ENCODE data around the gene GSK3A. TPM values are rescaled to one million over a fixed set of nuclear protein-coding genes. Genes with fewer than 3 reads are reported as not detected.

Gene GSK3A
- total and polyA plus RNA-seq, 9 of the 15 experiments (the other 6 are each of a cell fraction or from before 2014, with no cell fraction given): 0.62 to 90.7 (median 33.3) TPM

DNA sequence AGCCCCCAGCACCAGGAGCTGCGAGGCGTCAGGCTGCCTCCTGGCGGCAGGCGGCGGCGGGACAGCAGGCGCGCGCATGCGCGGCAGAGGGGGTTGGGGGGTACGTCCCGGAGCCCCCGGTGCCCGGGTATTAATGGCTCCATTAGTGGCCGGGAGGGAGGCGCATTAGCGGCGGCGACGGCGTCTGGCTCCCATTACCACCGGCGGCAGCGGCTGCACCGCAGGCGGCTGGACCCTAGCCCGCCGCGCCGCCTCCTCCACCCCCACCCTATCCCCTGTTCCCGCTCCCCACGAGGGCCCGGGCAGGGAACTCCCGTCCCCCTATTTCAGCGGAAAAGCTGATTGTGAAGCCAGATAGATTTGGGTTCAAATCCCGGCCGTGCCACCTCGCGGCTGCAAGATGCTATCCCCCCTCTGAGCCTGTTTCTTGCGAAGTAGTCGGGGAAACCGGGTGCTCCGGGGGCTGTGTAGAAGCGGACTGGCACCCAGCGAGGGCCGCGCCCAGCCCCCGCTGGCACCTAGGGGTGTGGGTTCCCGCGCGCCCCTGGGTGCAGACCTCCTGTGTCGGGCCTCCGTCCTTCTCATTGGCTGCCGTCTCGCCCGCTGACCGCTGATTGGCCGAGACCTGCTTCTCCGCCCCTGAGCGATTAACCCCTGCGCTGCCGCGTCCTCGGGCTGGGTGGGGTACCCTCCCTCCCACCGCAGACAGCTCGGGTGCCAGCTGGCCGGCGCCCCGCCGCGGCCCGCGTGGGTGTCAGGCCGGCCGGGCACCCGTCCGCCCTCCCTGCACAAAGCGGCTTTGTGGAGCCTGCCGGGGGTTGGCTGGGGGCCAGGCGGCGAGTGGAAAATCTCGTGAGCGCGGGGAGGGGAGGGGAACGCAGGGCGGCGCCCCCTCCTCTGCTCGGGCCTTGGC is 37.8 kb upstream of the GSK3A start:
- peak overlapping the region; percentile 69 for H3K27ac ChIP-seq (ENCODE audit: extremely low read depth, low read depth, low read length)
- peak; percentile 59 for TF ChIP-seq ZFX (CRISPR knock-in tag; IDR thresholded peaks at IDR 0.05)
- peak; percentile 81; the same call in 1 of the 2 replicates for TF ChIP-seq REST (IDR thresholded peaks at IDR 0.05; ENCODE audit: borderline replicate concordance)
- no peak for TF ChIP-seq REST (CRISPR knock-in tag; IDR thresholded peaks at IDR 0.05; ENCODE audit: low read depth)
- no peak for TF ChIP-seq ZNF77 (CRISPR knock-in tag; IDR thresholded peaks at IDR 0.05)
- TF ChIP-seq ZNF140 (CRISPR knock-in tag; IDR thresholded peaks at IDR 0.05): no peak
- peak; percentile 49; the same call in 1 of the 2 replicates for TF ChIP-seq ZNF740 (CRISPR knock-in tag; IDR thresholded peaks at IDR 0.05)
- TF ChIP-seq ZNF740 (tag; IDR thresholded peaks at IDR 0.05): 0 out of 4 replicates have a peak, but pooled peaks of 1 of the 2 experiments have one; percentile 4
- TF ChIP-seq KAT7 (CRISPR knock-in tag; IDR thresholded peaks at IDR 0.05; ENCODE audit: borderline replicate concordance): peak; percentile 93
- peak; percentile 40; the same call in 1 of the 2 replicates for TF ChIP-seq CREM (IDR thresholded peaks at IDR 0.05; ENCODE audit: low read depth)

More for the DNA sequence above, 37.8 kb upstream of the GSK3A start:
- no TSS peak for BruUV-seq (replicated peaks)
- DNase-seq (ENCODE audit: extremely low read depth in 1 of 4, low spot score in 3 of 4): peak; percentile 93 to 97 (median 94)
- H3K9me1 ChIP-seq (ENCODE audit: control insufficient read depth, insufficient read depth, low read length): no peaks in the 10 kb centered on the region
- peak overlapping the region; percentile 90 for H2AFZ ChIP-seq (ENCODE audit: low read depth, low read length)
- peak; percentile 78 for ATAC-seq
- peak overlapping the region; percentile 79 to 90 for H3K9ac ChIP-seq (ENCODE audit: insufficient read depth in 1 of 2, low read depth in 2 of 2, low read length in 2 of 2)
- no peaks in the 10 kb centered on the region for H3K9me3 ChIP-seq (replicated peaks; ENCODE audit: control insufficient read depth, insufficient read depth, low read depth, low read length)
- H3K4me3 ChIP-seq: peak overlapping the region; percentile 93
- ChIA-PET POLR2A (interaction anchor here (0.6 to 3.6 kb wide), 7 partner anchors 10 to 140 kb away, joined by 3 to 16 read pairs (median 4); partner anchors contain the start of gene CIC), CTCF (ENCODE audit: low intra/inter-chr PET ratio) (interaction anchor here (1.0 to 2.4 kb wide), 3 partner anchors 34 to 147 kb away, joined by 3 to 24 read pairs (median 7); no protein-coding TSS in a partner anchor)
- peaks cover 37 to 64% of the 10 kb centered on the region in 2 experiments for H3K4me1 ChIP-seq (replicated peaks in 1 of 2; ENCODE audit: control insufficient read depth in 2 of 2, insufficient read depth in 2 of 2, low read length in 2 of 2)
- peak; percentile 83 for FAIRE-seq
- H4K20me1 ChIP-seq (replicated peaks; ENCODE audit: control insufficient read depth, insufficient read depth, low read length): 0 out of 2 replicates have a peak, but pooled peaks cover 5% of the 10 kb centered on the region
- H3K27me3 ChIP-seq (ENCODE audit: control insufficient read depth in 2 of 2, insufficient read depth in 2 of 2, low read length in 2 of 2): no peaks in the 10 kb centered on the region; a peak in 1 of 5 replicates
- H3K36me3 ChIP-seq (ENCODE audit: control insufficient read depth, insufficient read depth, low read length): peaks cover 18% of the 10 kb centered on the region; the same call in 2 of the 3 replicates
- in situ Hi-C loops (cut with MboI) (no loop called here), intact Hi-C loops (cut with micrococcal nuclease) (loop anchor here (1.0 kb wide), 1 partner anchor 34 kb away; no protein-coding TSS in a partner anchor)
- WGBS (ENCODE audit: insufficient coverage, low coverage, missing lambda C conversion rate): under 1% methylated on average over 53 of the region's 89 CpGs
- peaks cover 55% of the 10 kb centered on the region for H3K79me2 ChIP-seq (ENCODE audit: control insufficient read depth, insufficient read depth, low read length)
- H3K4me2 ChIP-seq (ENCODE audit: insufficient read depth, low read length): peak overlapping the region; percentile 97
